Gastrocnemius medialis (tissue), 4 donors: ENCODE measurements around the gene WDCP. TPM values are rescaled to one million over a fixed set of nuclear protein-coding genes. Genes with fewer than 3 reads are reported as not detected.
"Not testable (repeated sequence)": the region's sequence is repeated elsewhere in the genome, so short reads cannot be mapped to it uniquely, and the experiment has no call there.

Experiments used
- ATAC-seq, 2 donors: fragments of 150-250 bp; one replicate each; pipeline ENCODE4 v1.9.1; 2016
- DNase-seq, 2 donors: peaks; one replicate each; pipeline ENCODE4 v3.0.0-alpha.2; 2019
- H3K27ac ChIP-seq, 4 donors: fragments of 200-600 bp; sonication (generic); 1 replicate in 1 of 4; 2 replicates in 3 of 4; pipeline ENCODE4 v1.5.1; 2016 to 2018; ENCODE audit warnings: mild to moderate bottlenecking in 2 of 4, moderate library complexity in 1 of 4
- H3K27me3 ChIP-seq, 3 donors: fragments of 200-600 bp; sonication (generic) in 2 of 3; 1 replicate in 1 of 3; 2 replicates in 2 of 3; pipeline versions ENCODE4 v1.5.1 to v1.6.0; 2016 to 2019; ENCODE audit warnings: mild to moderate bottlenecking in 1 of 3, moderate library complexity in 1 of 3
- H3K36me3 ChIP-seq, 2 donors: fragments of 200-600 bp; sonication (generic) in 1 of 2; one replicate each; pipeline ENCODE4 v1.5.1; 2017 to 2018
- H3K4me1 ChIP-seq, 2 donors: fragments of 200-600 bp; sonication (generic) in 1 of 2; one replicate each; pipeline ENCODE4 v1.5.1; 2016 to 2017; ENCODE audit warnings: mild to moderate bottlenecking in 2 of 2
- H3K4me3 ChIP-seq, 4 donors: fragments of 200-600 bp; sonication (generic) in 3 of 4; 1 replicate in 1 of 4; 2 replicates in 3 of 4; pipeline ENCODE4 v1.5.1; 2016 to 2019; ENCODE audit warnings: mild to moderate bottlenecking in 2 of 4
- H3K9me3 ChIP-seq, 3 donors: fragments of 200-600 bp; sonication (generic) in 2 of 3; 1 replicate in 1 of 3; 2 replicates in 2 of 3; pipeline ENCODE4 v1.5.1; 2016 to 2019
- POLR2A ChIP-seq, 2 donors: fragments of 450-650 bp; IDR thresholded peaks; one replicate each; pipeline ENCODE4 v1.6.1; 2017; ENCODE audit warnings: antibody characterized with exemption in 2 of 2, mild to moderate bottlenecking in 2 of 2, moderate library complexity in 2 of 2
- in situ Hi-C, 4 donors: fragments of 200-750 bp; cut with MboI; loops; one replicate each; pipeline versions ENCODE4 v1.15.0 to v1.8.0; 2017; ENCODE audit warnings: low sequenced_read_pairs in 4 of 4
- intact Hi-C: fragments of 100-400 bp; cut with DNase I; formaldehyde crosslinking; loops from one replicate; pipeline ENCODE4 v1.15.1; 2023; ENCODE audit warnings: low total_unique reads
- total RNA-seq, 4 donors: library from RNA; depleted of rRNA; stranded (reverse); fragments of >200 nt; gene quantifications; one replicate each; pipeline versions ENCODE4 v1.1.0 to v1.2.3, GENCODE V29; 2016
- TF ChIP-seq, protein P1 (sequence below), 5 experiments: fragments of 450-650 bp in 3 of 5; fragments of 200-600 bp in 2 of 5; sonication (generic) in 2 of 5; IDR thresholded peaks in 4 of 5; conservative IDR thresholded peaks in 1 of 5; 1 replicate in 4 of 5; 2 replicates in 1 of 5; pipeline ENCODE4 v1.5.1; 2016 to 2019; ENCODE audit warnings: antibody characterized with exemption in 5 of 5, mild to moderate bottlenecking in 3 of 5, moderate library complexity in 3 of 5

Gene WDCP
- total RNA-seq, 4 donors from 2014 or later: 4.8 to 8.4 (median 8.3) TPM

DNA sequence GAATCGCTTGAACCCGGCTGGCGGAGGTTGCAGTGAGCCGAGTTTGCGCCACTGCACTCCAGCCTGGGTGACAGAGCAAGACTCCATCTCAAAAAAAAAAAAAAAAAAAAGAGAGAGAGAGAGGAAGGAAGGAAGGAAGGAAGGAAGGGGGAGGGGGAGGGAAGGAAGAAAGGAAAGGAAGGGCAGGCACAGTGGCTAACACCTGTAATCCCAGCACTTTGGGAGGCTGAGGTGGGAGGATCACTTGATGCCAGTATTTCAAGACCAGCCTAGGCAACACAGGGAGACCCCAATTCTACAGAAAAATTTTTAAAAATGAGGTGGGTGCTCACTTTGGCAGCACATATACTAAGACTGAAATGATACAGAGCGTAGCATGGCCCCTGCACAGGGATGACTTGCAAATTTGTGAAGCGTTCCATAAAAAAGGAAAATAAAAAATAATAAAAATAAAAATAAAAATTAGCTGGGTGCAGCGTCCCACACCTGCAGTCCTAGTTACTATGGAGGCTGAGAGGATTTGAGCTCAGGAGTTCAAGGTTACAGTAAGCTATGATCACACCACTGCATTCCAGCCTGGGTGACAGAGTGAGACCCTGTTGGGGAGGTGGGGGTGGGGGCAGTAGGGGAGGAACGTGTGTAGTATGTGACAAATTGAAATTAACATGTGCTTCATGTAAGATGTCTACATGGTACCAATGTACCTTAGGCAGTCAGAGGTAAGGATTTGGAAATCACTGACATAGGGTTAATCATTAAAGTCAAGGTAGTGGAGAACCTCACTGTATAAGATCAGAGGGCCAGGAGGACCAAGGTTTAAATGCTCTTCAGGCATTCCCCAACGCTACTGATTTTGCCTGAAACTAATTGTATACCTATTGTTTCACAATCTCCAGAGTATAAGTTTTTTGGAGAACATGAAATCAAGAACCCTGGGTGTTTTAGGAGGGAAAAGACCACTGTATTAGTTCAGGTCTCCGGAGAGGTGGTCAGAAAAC is 1.4 kb downstream of the WDCP start:
- peak overlapping the region in 1 of 4 donors; percentile 85 for H3K27ac ChIP-seq
- in situ Hi-C loops: loop anchor here in 1 of 4 donors (10.0 to 25.0 kb wide), 2 partner anchors 79 to 109 kb away; partner anchors contain the start of genes ATAD2B, FAM228B, PFN4 and UBXN2A
- intact Hi-C loops: loop anchor here (2.0 kb wide), 3 partner anchors 39 to 119 kb away; partner anchors contain the start of genes ATAD2B, FAM228B, PFN4 and TP53I3
- no peak for TF ChIP-seq POLR2A (IDR thresholded peaks at IDR 0.05)
- TF ChIP-seq, protein P1, sequence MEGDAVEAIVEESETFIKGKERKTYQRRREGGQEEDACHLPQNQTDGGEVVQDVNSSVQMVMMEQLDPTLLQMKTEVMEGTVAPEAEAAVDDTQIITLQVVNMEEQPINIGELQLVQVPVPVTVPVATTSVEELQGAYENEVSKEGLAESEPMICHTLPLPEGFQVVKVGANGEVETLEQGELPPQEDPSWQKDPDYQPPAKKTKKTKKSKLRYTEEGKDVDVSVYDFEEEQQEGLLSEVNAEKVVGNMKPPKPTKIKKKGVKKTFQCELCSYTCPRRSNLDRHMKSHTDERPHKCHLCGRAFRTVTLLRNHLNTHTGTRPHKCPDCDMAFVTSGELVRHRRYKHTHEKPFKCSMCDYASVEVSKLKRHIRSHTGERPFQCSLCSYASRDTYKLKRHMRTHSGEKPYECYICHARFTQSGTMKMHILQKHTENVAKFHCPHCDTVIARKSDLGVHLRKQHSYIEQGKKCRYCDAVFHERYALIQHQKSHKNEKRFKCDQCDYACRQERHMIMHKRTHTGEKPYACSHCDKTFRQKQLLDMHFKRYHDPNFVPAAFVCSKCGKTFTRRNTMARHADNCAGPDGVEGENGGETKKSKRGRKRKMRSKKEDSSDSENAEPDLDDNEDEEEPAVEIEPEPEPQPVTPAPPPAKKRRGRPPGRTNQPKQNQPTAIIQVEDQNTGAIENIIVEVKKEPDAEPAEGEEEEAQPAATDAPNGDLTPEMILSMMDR (IDR thresholded peaks at IDR 0.05 in 4 of 5, conservative IDR thresholded peaks at IDR 0.05 in 1 of 5): no peak
- H3K4me1 ChIP-seq: peaks cover 19 to 27% of the 10 kb centered on the region in 2 donors
- H3K9me3 ChIP-seq: no peaks in the 10 kb centered on the region
- peak overlapping the region in 3 of 4 donors; percentile 68 to 98 (median 98) for H3K4me3 ChIP-seq
- ATAC-seq (no peak), DNase-seq (no peak)
- peaks cover 8 to 21% (median 18%) of the 10 kb centered on the region in 3 donors for H3K27me3 ChIP-seq
- H3K36me3 ChIP-seq: no peaks in the 10 kb centered on the region

- ATAC-seq, intact Hi-C loops: not testable (repeated sequence)
- in situ Hi-C loops: loop anchor here in 1 of 4 donors (10.0 to 25.0 kb wide), 2 partner anchors 82 to 106 kb away; partner anchors contain the start of genes ATAD2B, FAM228B, PFN4 and UBXN2A
Measured at GRCh38 chr2:24043133-24043532, 4.1 kb downstream of the WDCP start.

GRCh38 chr2:24040511-24040910 is 6.7 kb downstream of the WDCP start:
- no peak for DNase-seq
- intact Hi-C loops (no loop called here), in situ Hi-C loops (loop anchor here in 1 of 4 donors (10.0 to 25.0 kb wide), 2 partner anchors 84 to 103 kb away; partner anchors contain the start of genes ATAD2B, FAM228B, PFN4 and UBXN2A)
- no peak for ATAC-seq
- Histone ChIP-seq H3K36me3 (peaks cover 0 to 23% of the 10 kb centered on the region in 2 donors), H3K27me3 (no peaks in the 10 kb centered on the region), H3K9me3 (no peaks in the 10 kb centered on the region), H3K27ac (no peak overlapping the region), H3K4me1 (no peaks in the 10 kb centered on the region), H3K4me3 (no peak overlapping the region)
- TF ChIP-seq POLR2A (IDR thresholded peaks at IDR 0.05): no peak
- TF ChIP-seq, protein P1 (IDR thresholded peaks at IDR 0.05 in 4 of 5, conservative IDR thresholded peaks at IDR 0.05 in 1 of 5): no peak

More at GRCh38 chr2:24043133-24043532, 4.1 kb downstream of the WDCP start:
- H3K9me3 ChIP-seq, H3K27ac ChIP-seq, H3K4me3 ChIP-seq, DNase-seq, H3K27me3 ChIP-seq: not testable (repeated sequence)
- Histone ChIP-seq H3K4me1 (peaks cover 11 to 13% of the 10 kb centered on the region in 2 donors), H3K36me3 (peaks cover 0 to 11% of the 10 kb centered on the region in 2 donors)

- Histone ChIP-seq H3K4me3 (no peak overlapping the region), H3K27ac (no peak overlapping the region), H3K36me3 (peaks cover 0 to 23% of the 10 kb centered on the region in 2 donors), H3K9me3 (no peaks in the 10 kb centered on the region), H3K4me1 (no peaks in the 10 kb centered on the region), H3K27me3 (no peaks in the 10 kb centered on the region)
- in situ Hi-C loops (loop anchor here in 1 of 4 donors (25.0 kb wide), 1 partner anchor 102 kb away; the partner anchor contains the start of genes ATAD2B and UBXN2A), intact Hi-C loops (no loop called here)
- ATAC-seq: no peak
- DNase-seq: no peak
- TF ChIP-seq POLR2A (IDR thresholded peaks at IDR 0.05): no peak
- TF ChIP-seq, protein P1 (IDR thresholded peaks at IDR 0.05 in 4 of 5, conservative IDR thresholded peaks at IDR 0.05 in 1 of 5): no peak
Measured at GRCh38 chr2:24038786-24039499, 8.2 kb downstream of the WDCP start.
